C4-2B (cell line): ENCODE measurements around the gene AIPL1.

ENCODE experiments used
- CTCF ChIP-seq: fragments of 450-650 bp; conservative IDR thresholded peaks from 2 replicates; pipeline ENCODE4 v1.5.1; 2017; ENCODE audit warnings: mild to moderate bottlenecking
- ZFX ChIP-seq: fragments of 450-650 bp; IDR thresholded peaks from 2 replicates; pipeline ENCODE4 v1.6.1; 2017

GRCh38 chr17:6473128-6473767 is 38.3 kb upstream of the AIPL1 start:
- peak; percentile 96 for TF ChIP-seq CTCF
- no peak for TF ChIP-seq ZFX
